ENCODE data around the gene NECTIN4.
"Not testable (repeated sequence)": the region's sequence is repeated elsewhere in the genome, so short reads cannot be mapped to it uniquely, and the experiment has no call there.

The NECTIN4 gene

GRCh38 chr1:161089251-161089924 lies at the start of gene NECTIN4:
Gene NECTIN4, minus strand, starts transcription at chr1:161089558. Its CDS starts 262 bp downstream, at chr1:161089296.
- DNase-seq (ENCODE audit: low spot score) = no peak

GRCh38 chr1:161138431-161138830 lies 49.1 kb upstream of the NECTIN4 start:
- DNase-seq (ENCODE audit: low spot score) = no peak

- no peak for DNase-seq (ENCODE audit: low spot score)
Measured at GRCh38 chr1:161137881-161138280, 48.5 kb upstream of the NECTIN4 start.

DNA sequence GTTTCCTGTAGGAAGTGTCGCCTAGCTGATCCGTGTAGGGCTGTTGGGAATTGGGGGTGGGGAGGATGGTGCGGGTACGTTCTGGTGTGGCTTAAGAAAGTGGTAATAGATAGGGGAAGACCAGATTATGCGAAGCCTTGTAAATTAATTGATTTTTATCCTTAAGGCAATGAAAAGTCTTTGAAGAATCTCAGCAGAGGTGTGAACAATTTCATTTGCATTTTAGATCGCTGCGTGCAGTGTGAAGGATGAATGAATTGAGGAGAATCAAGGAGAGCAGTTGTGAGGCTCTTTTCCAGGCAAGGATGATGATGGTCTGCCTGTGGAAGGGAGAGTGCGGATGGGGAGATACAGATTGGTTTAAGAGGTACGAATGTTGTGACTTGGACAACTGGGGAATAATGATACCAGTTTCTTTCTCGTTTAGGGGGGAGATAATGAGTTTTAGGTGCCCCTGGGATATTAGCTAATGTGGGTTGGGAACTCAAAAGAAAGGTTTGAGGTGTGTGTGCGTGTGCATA lies 43.9 kb upstream of the NECTIN4 start:
- DNase-seq (ENCODE audit: low spot score) = no peak

DNA sequence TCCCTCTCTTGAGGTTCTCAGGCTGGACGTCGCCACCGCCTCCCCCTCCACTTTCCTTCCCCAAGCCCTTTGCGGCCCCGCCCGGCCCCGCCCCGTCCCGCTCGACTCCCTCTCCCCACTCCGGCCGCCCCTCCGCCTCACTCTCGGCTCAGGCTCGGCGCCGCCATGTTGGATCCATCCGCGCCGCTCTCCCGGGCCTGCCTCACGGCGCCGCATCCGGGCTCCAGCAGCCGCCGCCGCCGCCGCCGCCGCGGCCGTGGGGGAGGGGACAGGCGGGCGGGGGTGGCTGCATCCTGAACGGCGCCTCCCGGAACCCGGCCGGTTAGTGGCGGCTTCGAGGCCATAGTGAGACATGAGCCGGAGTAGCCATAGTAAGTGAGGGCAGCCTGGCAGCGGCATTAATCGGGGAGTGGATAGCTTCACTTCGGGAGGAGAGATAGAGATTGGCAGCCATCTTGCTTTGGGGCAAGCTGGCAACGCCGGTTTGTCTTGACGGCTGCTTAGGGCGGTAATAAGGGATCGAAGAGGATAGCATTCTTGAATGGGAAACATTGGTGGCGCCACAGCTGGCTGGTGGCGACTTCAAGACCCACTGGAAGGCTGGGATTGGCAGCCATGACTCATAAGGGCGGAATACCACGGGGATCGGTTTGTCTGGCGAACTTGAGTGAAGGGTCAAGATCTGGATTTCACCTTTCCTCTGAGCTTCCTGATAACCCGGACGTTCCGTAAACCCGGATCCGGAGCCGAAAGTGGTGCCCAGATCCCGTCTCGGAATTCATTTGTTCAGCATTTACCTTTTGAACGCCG lies 43.3 kb upstream of the NECTIN4 start, which contains the start of gene DEDD:
Gene DEDD (minus strand): TSS at position 258 of the 810 bp plus-strand sequence. CDS start 8,205 bp downstream, outside the sequence.
- peak; percentile 98 for DNase-seq (ENCODE audit: low spot score)

GRCh38 chr1:161131523-161132409 lies 42.4 kb upstream of the NECTIN4 start:
- peak; percentile 47 for DNase-seq (ENCODE audit: low spot score)

GRCh38 chr1:161130266-161130665 lies 40.9 kb upstream of the NECTIN4 start:
- DNase-seq (ENCODE audit: low spot score) = no peak

- no peak for DNase-seq (ENCODE audit: low spot score)
Measured at GRCh38 chr1:161128591-161129420, 39.4 kb upstream of the NECTIN4 start.

GRCh38 chr1:161127649-161128048 lies 38.3 kb upstream of the NECTIN4 start:
- no peak for DNase-seq (ENCODE audit: low spot score)

GRCh38 chr1:161122967-161123366 lies 33.6 kb upstream of the NECTIN4 start:
- DNase-seq (ENCODE audit: low spot score) = no peak

DNA sequence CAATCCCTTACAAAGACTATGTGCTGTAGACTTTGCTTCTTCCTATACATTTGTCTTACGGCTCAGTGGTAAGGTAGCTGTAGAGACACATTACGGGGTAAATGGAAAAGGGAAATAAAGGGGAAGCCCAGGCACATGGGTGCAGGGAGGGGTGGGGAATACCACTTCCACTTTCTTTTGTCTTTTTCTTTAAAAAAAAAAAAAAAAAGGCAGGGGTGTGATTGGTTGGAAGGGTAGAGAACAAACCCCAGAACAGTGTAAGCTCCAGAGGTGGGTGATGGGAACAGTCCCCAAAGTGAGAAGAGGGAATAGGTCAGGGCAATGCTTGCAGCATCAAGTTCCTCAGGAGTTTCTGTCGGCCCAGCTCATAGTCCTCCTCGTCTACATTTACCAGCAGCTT lies 32.5 kb upstream of the NECTIN4 start:
- peak; percentile 61 for DNase-seq (ENCODE audit: low spot score)

- no peak for DNase-seq (ENCODE audit: low spot score)
Measured at GRCh38 chr1:161121042-161121650, 31.8 kb upstream of the NECTIN4 start.

DNA sequence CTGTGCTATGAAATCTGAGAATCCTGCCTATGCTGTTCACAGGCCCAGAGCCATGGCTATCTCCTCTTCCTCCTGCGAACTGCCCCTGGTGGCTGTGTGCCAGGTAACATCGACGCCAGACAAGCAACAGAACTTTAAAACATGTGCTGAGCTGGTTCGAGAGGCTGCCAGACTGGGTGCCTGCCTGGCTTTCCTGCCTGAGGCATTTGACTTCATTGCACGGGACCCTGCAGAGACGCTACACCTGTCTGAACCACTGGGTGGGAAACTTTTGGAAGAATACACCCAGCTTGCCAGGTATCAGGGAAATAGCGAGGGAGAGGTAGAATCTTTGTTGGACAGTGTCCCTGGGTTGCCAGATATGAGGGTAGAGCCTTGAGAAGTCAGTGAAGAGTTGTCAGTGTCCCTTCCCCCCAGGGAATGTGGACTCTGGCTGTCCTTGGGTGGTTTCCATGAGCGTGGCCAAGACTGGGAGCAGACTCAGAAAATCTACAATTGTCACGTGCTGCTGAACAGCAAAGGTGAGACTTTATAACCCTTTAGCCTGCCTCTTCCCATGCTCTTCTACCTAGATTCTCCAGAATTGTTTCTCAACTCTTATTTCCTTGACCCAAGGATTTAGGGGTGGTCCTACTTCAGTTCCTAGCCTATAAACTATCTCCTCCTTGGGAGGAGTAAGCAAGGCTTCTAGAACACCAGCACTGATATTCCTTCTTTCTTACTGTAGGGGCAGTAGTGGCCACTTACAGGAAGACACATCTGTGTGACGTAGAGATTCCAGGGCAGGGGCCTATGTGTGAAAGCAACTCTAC lies 29.9 kb upstream of the NECTIN4 start:
- DNase-seq (ENCODE audit: low spot score) = peak; percentile 39

DNA sequence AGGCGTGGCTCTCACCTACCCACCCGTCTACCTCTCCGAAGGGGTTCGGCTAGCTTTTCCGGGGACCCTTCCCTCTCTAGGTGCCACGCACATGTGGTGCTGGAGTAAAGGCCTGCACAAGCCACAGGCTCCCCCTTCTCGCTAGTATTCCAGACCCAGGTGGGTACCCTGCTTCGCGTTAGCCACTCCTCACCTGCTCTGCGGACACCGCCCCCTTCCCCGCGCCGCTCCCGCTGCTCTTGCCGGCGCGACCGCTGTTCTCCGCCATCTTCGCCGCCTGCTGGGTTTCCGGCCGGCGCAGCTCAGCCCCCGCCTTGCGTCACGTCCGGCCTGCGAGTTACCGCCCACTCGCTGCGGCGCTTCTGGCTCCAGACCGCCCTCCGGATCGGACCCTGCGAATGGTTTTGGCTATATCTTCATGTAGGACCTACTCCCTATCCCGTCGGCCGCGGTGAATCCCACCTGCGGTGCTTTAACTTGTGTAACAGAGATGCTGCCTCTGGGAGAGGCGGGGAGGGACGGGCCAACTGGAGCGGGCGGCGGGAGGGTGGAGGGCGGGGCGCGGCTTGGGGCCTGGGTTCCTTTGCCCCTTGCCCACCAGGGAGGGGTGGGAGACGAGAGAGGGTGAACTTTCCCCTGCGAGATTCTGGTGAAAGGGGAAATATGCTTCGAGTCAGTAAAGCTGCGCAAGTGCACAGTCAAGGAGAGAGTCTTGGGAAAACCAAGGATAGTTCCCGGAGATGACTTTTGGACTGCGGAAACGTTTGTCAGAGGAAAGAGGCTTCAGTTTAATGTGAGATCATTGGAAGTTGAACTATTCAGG lies 28.6 kb upstream of the NECTIN4 start, which contains the start of the genes NIT1 and PFDN2:
Gene NIT1 (plus strand): TSS at position 347 of the 823 bp plus-strand sequence. CDS start 72 bp downstream, at position 419.
Gene PFDN2 (minus strand): TSS at position 279 of the 823 bp plus-strand sequence. CDS start 11 bp downstream, at position 268.
- DNase-seq (ENCODE audit: low spot score) = peak; percentile 66

DNA sequence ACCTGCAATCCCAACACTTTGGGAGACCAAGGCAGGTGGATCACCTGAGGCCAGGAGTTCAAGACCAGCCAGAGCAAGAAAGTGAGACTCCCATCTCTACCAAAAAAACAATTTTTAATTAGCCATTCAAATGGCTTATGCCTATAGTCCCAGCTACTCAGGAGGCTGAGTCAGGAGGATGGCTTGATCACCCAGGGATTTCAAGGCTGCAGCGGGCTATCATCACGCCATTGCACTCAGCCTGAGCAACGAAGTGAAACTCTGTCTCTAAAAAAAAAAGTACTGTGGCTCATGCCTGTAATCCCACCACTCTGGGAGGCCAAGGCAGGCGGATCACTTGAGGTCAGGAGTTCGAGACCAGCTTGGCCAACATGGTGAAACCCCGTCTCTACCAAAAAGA lies 26.6 kb upstream of the NECTIN4 start:
- DNase-seq (ENCODE audit: low spot score) = not testable (repeated sequence)

- DNase-seq (ENCODE audit: low spot score) = no peak
Measured at GRCh38 chr1:161115132-161115711, 25.9 kb upstream of the NECTIN4 start.

GRCh38 chr1:161114556-161114955 lies 25.2 kb upstream of the NECTIN4 start:
- DNase-seq (ENCODE audit: low spot score) = peak; percentile 52

- DNase-seq (ENCODE audit: low spot score) = no peak
Measured at GRCh38 chr1:161113915-161114314, 24.6 kb upstream of the NECTIN4 start.

All from pons (tissue), 1 donor.